NCI-H446 treated with DMSO at 0.1 percent for 48 hours (cell line): ENCODE results near the gene STUM.

Experiments used
- DNase-seq: peaks from one replicate; lab custom pipeline; 2025; lab: John Stamatoyannopoulos, UW

STUM gene

GRCh38 chr1:226534098-226534497 is 14.5 kb upstream of the STUM start:
- DNase-seq: no peak

- no peak for DNase-seq
These were observed 13.9 kb upstream of the STUM start for GRCh38 chr1:226534645-226535044.

DNA sequence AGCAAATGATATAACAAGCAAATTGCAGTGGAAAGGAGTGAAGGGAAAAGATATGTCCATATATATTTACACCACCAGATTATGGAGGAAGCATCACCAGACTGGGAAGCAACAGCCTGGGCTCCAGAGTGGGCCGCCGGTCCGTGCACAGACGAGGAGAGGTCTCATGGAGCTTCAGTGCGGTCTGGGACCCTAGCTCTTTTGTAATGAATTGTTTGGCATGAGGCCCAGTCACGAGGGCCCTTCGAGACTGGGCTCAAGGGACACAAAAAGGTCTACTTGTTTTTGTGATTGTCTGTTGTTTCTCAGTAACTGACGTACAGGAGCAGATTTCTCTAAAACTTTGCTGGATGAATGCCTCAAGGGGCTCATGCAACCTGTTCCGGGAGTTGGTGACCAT is 12.9 kb upstream of the STUM start:
- no peak for DNase-seq

- DNase-seq: no peak
These were observed 7.3 kb upstream of the STUM start for GRCh38 chr1:226541231-226541630.

GRCh38 chr1:226541631-226542622 is 6.6 kb upstream of the STUM start:
- no peak for DNase-seq

GRCh38 chr1:226542623-226543103 is 5.9 kb upstream of the STUM start:
- DNase-seq: peak; percentile 51

GRCh38 chr1:226545836-226546596 is 2.5 kb upstream of the STUM start:
- DNase-seq: no peak

GRCh38 chr1:226546926-226547325 is 1.6 kb upstream of the STUM start:
- DNase-seq: no peak

- peak; percentile 89 for DNase-seq
These were observed 791 bp upstream of the STUM start for GRCh38 chr1:226547754-226548191.

DNA sequence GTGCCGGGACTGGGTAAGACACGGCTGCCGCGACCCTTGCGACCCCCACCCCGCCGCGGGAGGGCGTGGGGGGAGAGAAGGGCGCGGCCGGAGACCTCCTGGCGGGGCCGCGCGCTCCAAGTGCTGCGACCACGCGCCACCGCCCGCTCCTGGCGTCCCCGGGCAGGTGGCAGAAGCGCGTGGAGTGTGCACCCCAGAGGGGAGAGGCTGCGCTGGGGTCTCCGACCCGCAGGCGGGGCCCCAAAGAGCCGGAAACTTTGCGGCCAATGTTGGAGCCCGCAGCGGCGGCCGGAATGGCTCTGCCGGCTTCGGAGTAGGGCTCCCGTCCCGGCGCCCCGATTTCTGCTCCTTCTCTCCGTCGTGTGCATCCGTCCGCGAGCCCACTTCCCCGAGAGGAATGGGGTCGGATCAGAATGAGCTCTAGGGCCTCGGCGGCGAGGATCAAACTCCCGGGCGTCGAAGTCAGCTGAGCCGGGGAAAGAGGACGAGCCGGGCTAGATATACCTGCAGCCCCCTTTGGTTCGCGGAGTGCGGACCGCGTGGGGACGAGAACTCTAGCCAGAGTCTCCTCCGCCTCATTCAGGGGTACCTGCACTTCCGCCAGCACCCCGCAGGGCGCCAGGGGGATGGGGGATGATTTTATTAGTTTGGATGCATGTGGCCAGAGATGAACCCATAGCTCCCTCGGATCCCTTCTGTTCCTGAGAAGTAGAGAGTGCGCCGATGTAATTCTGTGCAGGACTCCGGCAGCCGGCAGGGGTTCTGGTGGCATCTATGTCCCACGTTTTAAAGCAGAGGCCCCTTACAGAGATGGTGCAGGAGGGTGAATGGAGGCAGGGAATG is 751 bp downstream of the STUM start:
- DNase-seq: no peak

- peak; percentile 50 for DNase-seq
These were observed 1.5 kb downstream of the STUM start for GRCh38 chr1:226549937-226550671.

DNA sequence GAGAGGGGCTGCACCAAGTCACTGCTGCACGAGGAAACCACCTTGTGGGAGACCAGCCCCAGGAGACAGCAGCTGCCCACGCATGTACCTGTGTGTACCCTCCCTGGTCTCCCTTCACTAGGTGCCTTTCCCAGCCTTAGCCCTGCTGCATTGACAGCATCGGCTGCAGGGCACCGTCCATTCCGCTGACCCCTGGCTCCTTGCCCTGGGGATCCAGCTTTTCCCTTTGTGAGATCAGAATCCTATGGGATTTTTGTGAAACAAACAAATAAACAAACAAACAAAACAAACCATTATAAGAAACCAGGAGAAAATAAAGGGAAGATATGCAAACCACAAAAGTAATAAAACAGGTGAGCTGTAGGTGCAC is 2.1 kb downstream of the STUM start:
- no peak for DNase-seq

DNA sequence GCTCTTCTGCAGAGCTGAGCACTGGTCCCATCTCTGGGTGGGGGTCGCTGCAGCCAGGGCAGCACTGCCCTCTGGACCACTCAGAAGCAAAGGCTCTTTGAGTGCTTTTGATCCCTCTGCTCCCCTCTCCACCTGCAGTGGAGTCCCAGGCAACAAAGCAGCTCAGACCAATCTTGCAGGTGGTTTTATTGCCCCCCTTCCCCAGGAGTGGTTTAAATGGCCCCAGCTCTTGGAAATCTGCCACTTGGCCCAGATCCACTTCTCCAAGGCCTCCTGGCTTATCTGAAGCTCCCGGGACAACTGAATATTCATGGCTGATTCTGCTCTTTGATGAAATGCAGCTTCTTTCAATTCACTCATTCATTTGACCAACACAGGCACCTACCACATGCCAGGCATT is 2.7 kb downstream of the STUM start:
- no peak for DNase-seq

- no peak for DNase-seq
These were observed 3.5 kb downstream of the STUM start for GRCh38 chr1:226552061-226552460.

GRCh38 chr1:226553266-226553923 is 4.8 kb downstream of the STUM start:
- DNase-seq: no peak

- no peak for DNase-seq
These were observed 5.3 kb downstream of the STUM start for GRCh38 chr1:226553924-226554282.

GRCh38 chr1:226555092-226555491 is 6.5 kb downstream of the STUM start:
- no peak for DNase-seq

DNA sequence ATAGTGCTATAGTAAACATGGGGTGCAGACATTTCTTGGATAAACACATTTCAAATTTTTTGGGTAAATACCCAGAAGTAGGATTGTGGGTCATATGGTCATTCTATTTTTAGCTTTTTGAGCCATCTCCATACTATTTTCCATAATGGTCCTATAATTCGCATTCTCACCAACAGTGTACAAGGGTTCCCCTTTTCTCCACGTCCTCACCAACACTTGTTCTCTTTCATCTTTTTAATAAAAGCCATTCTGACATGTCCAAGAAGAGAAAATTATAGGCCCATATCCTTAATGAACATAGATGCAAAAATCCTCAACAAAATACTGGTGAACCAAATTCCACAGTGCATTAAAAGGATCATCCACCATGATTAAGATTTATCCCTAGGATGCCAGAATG is 8.9 kb downstream of the STUM start:
- no peak for DNase-seq

GRCh38 chr1:226558036-226558650 is 9.6 kb downstream of the STUM start:
- DNase-seq: no peak

DNA sequence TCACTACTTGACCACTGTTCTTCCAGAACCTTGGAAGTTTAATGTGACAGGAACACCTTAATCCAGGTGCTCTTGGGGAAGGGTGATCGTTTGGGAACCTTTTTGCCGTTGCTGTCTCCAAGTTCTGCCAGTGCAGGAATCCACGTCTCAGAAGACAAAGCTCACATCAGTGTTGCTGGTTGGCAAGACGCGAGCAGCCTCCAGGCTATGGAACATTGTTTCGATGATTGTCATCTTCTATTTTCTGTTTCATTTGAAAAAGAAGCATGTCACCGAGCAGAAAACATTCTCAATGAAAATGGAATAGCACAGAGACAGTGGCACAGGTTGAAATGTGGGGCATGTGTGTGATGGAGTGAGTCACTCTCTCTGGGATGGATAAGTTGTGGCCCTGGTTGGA is 11.7 kb downstream of the STUM start:
- DNase-seq: no peak
